ENCODE data around the gene RSBN1L.

The RSBN1L gene

DNA sequence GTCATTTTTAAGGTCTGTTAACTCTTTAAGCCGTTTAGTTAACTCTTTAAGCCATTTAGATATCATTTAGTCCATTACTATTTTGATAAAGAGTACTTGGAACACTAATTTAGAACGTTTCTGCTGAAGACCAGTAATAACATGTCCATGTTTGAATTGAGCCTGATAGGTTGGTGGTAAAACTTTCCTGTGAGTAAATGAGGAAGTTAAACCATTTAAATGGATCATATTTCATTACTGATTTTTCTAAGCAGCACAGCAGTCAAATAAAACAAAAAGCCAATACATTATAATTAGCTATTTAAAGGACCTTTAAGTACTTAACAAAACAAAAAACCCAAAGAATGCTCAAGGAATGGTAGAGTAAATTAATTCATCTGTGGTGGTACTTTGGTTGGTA, 131.7 kb downstream of the RSBN1L start:
- DNase-seq (ENCODE audit: insufficient read length, low spot score) (no peak), FAIRE-seq (no peak)
- TF ChIP-seq, protein P1, sequence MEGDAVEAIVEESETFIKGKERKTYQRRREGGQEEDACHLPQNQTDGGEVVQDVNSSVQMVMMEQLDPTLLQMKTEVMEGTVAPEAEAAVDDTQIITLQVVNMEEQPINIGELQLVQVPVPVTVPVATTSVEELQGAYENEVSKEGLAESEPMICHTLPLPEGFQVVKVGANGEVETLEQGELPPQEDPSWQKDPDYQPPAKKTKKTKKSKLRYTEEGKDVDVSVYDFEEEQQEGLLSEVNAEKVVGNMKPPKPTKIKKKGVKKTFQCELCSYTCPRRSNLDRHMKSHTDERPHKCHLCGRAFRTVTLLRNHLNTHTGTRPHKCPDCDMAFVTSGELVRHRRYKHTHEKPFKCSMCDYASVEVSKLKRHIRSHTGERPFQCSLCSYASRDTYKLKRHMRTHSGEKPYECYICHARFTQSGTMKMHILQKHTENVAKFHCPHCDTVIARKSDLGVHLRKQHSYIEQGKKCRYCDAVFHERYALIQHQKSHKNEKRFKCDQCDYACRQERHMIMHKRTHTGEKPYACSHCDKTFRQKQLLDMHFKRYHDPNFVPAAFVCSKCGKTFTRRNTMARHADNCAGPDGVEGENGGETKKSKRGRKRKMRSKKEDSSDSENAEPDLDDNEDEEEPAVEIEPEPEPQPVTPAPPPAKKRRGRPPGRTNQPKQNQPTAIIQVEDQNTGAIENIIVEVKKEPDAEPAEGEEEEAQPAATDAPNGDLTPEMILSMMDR (IDR thresholded peaks at IDR 0.05; ENCODE audit: insufficient read depth, missing control alignments): no peak

DNA sequence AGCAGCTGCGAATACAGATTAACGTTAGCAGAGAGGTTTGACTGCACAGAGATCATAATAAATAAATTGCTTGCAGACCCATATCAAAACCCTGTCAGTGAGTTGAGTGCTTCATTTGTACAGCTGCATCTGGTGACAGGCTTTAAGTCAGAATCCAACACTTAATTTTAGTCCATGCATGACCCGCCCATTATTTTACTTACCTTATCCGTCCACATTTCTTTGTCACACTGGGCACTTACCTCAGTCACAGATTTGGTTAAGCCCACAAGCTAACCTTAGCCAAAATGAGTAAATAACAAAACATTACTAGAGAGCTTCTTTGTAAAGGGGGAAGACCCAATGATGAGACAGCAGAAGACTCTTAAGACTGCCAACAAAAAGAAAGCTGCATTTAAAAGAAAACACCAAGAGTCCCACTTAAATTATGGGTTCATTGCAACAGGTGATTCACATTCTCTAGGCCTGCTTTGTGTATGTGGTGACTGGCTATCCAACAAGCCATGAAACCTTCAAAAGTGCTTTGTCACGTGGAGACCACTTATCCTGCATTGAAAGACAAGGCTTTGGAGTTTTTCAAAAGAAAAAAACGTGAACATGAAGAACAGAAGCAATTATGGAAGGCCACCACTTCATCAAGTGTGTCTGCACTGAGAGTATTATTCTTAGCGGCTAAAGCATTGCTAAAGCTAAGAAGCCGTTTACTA, 134.5 kb downstream of the RSBN1L start:
- FAIRE-seq: no peak
- no peak for DNase-seq (ENCODE audit: insufficient read length, low spot score)
- TF ChIP-seq, protein P1 (IDR thresholded peaks at IDR 0.05; ENCODE audit: insufficient read depth, missing control alignments): no peak

DNA sequence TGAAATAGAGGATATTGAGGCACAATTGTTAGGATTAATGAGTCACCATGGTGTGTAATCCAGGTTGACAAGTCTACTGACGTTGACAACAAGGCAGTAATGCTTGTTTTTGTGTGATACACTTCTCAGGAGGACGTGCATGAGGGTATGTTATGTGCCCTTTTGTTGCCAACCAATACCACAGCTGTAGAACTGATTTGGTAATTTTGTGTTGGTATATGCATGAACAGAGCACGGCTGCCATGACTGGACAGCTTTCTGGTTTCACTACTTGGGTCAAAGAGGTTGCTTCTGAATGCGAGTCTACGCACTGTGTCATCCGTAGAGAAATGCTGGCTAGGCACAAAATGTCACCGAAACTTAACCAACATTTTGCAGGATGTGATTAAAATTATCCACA, 135.2 kb downstream of the RSBN1L start:
- TF ChIP-seq, protein P1 (IDR thresholded peaks at IDR 0.05; ENCODE audit: insufficient read depth, missing control alignments): no peak
- DNase-seq (ENCODE audit: insufficient read length, low spot score): no peak
- FAIRE-seq: no peak

DNA sequence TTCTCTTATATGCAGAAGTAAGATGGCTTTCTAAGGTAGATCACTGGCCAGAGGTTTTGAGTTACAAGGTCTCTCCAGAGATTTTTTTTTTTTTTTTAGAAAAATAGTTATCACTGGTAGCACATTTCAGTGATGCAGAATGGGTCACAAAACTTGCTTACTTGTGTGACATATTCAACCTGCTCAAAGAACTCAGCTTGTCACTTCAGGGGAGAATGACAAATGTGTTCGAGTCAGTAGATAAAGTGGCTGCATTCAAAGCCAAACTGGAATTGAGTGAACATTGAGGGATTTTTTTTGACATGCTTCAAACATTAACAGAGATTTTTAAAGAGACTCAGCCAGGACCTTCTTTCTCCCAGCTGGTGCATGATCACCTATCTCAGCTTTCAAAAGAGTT, 135.7 kb downstream of the RSBN1L start:
- TF ChIP-seq, protein P1 (IDR thresholded peaks at IDR 0.05; ENCODE audit: insufficient read depth, missing control alignments): no peak
- FAIRE-seq: no peak
- DNase-seq (ENCODE audit: insufficient read length, low spot score): no peak

Measured in D721Med (cell line).